ENCODE results near the gene CDK13. TPM values are rescaled to one million over a fixed set of nuclear protein-coding genes. Genes with fewer than 3 reads are reported as not detected.
"Not testable (repeated sequence)": the region's sequence is repeated elsewhere in the genome, so short reads cannot be mapped to it uniquely, and the experiment has no call there.

CDK13 gene
- total and polyA plus RNA-seq, 2 donors (not counting 3 experiments of a cell fraction or from before 2014, with no cell fraction given): 24.5 to 56.7 TPM

DNA sequence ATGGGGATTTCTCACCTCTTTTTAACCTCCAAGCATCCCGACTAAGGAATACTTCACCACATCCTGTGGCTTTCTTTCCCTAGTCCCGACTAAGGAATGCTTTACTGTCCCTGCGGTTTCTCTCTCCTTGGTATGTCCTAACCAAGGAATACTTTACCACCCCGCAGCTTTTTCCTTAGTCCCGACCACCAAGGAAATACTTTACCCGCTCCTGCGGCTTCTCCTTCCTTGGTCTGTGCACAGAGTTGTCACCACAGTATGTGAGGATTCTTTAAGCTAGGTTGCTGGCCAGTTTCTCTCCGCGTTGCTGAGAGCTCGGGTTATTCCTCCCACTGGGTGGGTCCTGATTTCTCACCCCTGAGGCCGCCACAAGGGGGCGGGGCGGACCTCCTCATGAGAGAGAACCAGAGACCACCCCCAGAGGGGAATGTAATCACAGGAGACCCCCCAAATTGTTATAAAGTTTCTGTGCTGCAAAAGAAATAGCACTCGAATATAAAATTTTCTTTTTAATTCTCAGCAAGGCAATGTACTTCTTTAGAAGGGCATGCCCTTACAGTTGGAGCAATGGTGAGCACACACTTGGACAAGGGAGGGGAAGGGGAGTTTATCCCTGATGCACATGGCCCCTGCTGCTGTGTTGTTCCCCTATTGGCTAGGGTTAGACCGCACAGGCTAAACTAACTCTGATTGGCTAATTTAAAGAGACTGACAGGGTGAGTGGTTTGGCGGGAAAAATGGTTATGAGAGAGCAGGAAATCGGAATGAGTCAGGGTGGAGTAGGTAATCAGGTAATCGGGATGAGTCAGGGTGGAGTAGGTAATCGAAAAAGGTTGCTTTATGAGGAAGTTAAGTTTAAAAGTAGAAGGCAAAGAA is 197.6 kb downstream of the CDK13 start:
- Histone ChIP-seq H3K4me2 (ENCODE audit: insufficient read depth, low read length) (no peak overlapping the region), H3K9me3 (replicated peaks; ENCODE audit: control insufficient read depth, insufficient read depth, low read length) (no peaks in the 10 kb centered on the region), H3K4me3 (replicated peaks in 1 of 3; ENCODE audit: insufficient read depth in 1 of 3, low read depth in 1 of 3, low read length in 3 of 3) (no peak overlapping the region), H3K9me1 (replicated peaks; ENCODE audit: control insufficient read depth, extremely low read depth, insufficient read depth, low read length) (no peaks in the 10 kb centered on the region), H3K27me3 (ENCODE audit: control insufficient read depth in 2 of 2, insufficient read depth in 2 of 2, low read length in 2 of 2) (no peaks in the 10 kb centered on the region), H2AFZ (ENCODE audit: low read depth, low read length) (no peak overlapping the region), H3K79me2 (ENCODE audit: control insufficient read depth, insufficient read depth, low read length) (no peaks in the 10 kb centered on the region), H3K27ac (ENCODE audit: insufficient read depth, low read depth, low read length) (no peak overlapping the region), H3K4me1 (ENCODE audit: control insufficient read depth, extremely low read depth, insufficient read depth, low read length) (no peaks in the 10 kb centered on the region), H4K20me1 (replicated peaks; ENCODE audit: control insufficient read depth, extremely low read depth, insufficient read depth, low read length) (no peaks in the 10 kb centered on the region), H3K36me3 (ENCODE audit: control insufficient read depth in 2 of 2, extremely low read depth in 1 of 2, insufficient read depth in 2 of 2, low read length in 2 of 2) (no peaks in the 10 kb centered on the region), H3K9ac (replicated peaks; ENCODE audit: extremely low read depth, insufficient read depth, low read length) (no peak overlapping the region)
- ChIA-PET CTCF (no interaction called here), POLR2A (no interaction called here)
- DNase-seq (ENCODE audit: low read depth, low spot score) (no peak), FAIRE-seq (no peak)
- dilution Hi-C loops (cut with MboI; ENCODE audit: extremely low pct_ligation_motif_present, low sequenced_read_pairs): no loop called here
- BruUV-seq (replicated peaks): no TSS peak
- TF ChIP-seq, protein P1, sequence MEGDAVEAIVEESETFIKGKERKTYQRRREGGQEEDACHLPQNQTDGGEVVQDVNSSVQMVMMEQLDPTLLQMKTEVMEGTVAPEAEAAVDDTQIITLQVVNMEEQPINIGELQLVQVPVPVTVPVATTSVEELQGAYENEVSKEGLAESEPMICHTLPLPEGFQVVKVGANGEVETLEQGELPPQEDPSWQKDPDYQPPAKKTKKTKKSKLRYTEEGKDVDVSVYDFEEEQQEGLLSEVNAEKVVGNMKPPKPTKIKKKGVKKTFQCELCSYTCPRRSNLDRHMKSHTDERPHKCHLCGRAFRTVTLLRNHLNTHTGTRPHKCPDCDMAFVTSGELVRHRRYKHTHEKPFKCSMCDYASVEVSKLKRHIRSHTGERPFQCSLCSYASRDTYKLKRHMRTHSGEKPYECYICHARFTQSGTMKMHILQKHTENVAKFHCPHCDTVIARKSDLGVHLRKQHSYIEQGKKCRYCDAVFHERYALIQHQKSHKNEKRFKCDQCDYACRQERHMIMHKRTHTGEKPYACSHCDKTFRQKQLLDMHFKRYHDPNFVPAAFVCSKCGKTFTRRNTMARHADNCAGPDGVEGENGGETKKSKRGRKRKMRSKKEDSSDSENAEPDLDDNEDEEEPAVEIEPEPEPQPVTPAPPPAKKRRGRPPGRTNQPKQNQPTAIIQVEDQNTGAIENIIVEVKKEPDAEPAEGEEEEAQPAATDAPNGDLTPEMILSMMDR (IDR thresholded peaks at IDR 0.05; ENCODE audit: extremely low read depth in 1 of 2, insufficient read depth in 1 of 2, low read depth in 1 of 2, low read length in 2 of 2): no peak
- no peak for TF ChIP-seq JUN (IDR thresholded peaks at IDR 0.05; ENCODE audit: borderline replicate concordance, insufficient read depth, insufficient read length, low read depth)
- TF ChIP-seq, protein P2, sequence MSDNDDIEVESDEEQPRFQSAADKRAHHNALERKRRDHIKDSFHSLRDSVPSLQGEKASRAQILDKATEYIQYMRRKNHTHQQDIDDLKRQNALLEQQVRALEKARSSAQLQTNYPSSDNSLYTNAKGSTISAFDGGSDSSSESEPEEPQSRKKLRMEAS (IDR thresholded peaks at IDR 0.05; ENCODE audit: insufficient read depth, insufficient read length): no peak
- no peak for TF ChIP-seq EZH2 (IDR thresholded peaks at IDR 0.05; ENCODE audit: borderline replicate concordance, low read depth, low read length, severe bottlenecking)
- TF ChIP-seq FOS (IDR thresholded peaks at IDR 0.05; ENCODE audit: borderline replicate concordance, insufficient read depth, low read length): no peak
- intact Hi-C loops (cut with micrococcal nuclease): no loop called here

DNA sequence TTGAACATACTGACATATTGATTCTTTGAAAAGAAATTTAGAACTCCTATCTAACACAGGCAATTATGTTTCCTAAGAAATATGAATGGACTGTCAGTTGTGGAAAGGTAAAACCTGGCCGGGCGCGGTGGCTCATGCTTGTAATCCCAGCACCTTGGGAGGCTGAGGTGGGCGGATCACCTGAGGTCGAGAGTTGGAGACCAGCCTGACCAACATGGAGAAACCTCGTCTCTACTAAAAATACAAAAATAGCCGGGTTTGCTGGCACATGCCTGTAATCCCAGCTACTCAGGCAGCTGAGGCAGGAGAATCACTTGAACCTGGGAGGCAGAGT is 198.2 kb downstream of the CDK13 start:
- DNase-seq (ENCODE audit: low read depth, low spot score); H3K36me3 ChIP-seq (ENCODE audit: control insufficient read depth in 2 of 2, extremely low read depth in 1 of 2, insufficient read depth in 2 of 2, low read length in 2 of 2); POLR2A ChIA-PET; H3K4me3 ChIP-seq (replicated peaks in 1 of 3; ENCODE audit: insufficient read depth in 1 of 3, low read depth in 1 of 3, low read length in 3 of 3); H3K9me1 ChIP-seq (replicated peaks; ENCODE audit: control insufficient read depth, extremely low read depth, insufficient read depth, low read length); H3K27me3 ChIP-seq (ENCODE audit: control insufficient read depth in 2 of 2, insufficient read depth in 2 of 2, low read length in 2 of 2); FAIRE-seq; BruUV-seq (replicated peaks); H4K20me1 ChIP-seq (replicated peaks; ENCODE audit: control insufficient read depth, extremely low read depth, insufficient read depth, low read length); H3K4me1 ChIP-seq (ENCODE audit: control insufficient read depth, extremely low read depth, insufficient read depth, low read length); H3K27ac ChIP-seq (ENCODE audit: insufficient read depth, low read depth, low read length); CTCF ChIA-PET; dilution Hi-C loops (cut with MboI; ENCODE audit: extremely low pct_ligation_motif_present, low sequenced_read_pairs); H2AFZ ChIP-seq (ENCODE audit: low read depth, low read length); H3K79me2 ChIP-seq (ENCODE audit: control insufficient read depth, insufficient read depth, low read length); H3K4me2 ChIP-seq (ENCODE audit: insufficient read depth, low read length); H3K9me3 ChIP-seq (replicated peaks; ENCODE audit: control insufficient read depth, insufficient read depth, low read length); H3K9ac ChIP-seq (replicated peaks; ENCODE audit: extremely low read depth, insufficient read depth, low read length); intact Hi-C loops (cut with micrococcal nuclease): not testable (repeated sequence)
